Uterus (tissue), 2 donors: ENCODE data around the gene MOB3B.

Experiments used
- POLR2A ChIP-seq, 2 donors: fragments of 450-650 bp; IDR thresholded peaks; one replicate each; pipeline ENCODE4 v1.6.1; 2016; ENCODE audit warnings: antibody characterized with exemption in 2 of 2, mild to moderate bottlenecking in 1 of 2, moderate library complexity in 1 of 2
- TF ChIP-seq, protein P1 (sequence below), 4 experiments: fragments of 200-600 bp in 2 of 4; fragments of 450-650 bp in 2 of 4; sonication (generic) in 2 of 4; IDR thresholded peaks; one replicate each; pipeline ENCODE4 v1.5.1; 2016 to 2019; ENCODE audit warnings: antibody characterized with exemption in 4 of 4, mild to moderate bottlenecking in 2 of 4, moderate library complexity in 1 of 4

GRCh38 chr9:27563738-27564430, 34.3 kb upstream of the MOB3B start:
- TF ChIP-seq, protein P1, sequence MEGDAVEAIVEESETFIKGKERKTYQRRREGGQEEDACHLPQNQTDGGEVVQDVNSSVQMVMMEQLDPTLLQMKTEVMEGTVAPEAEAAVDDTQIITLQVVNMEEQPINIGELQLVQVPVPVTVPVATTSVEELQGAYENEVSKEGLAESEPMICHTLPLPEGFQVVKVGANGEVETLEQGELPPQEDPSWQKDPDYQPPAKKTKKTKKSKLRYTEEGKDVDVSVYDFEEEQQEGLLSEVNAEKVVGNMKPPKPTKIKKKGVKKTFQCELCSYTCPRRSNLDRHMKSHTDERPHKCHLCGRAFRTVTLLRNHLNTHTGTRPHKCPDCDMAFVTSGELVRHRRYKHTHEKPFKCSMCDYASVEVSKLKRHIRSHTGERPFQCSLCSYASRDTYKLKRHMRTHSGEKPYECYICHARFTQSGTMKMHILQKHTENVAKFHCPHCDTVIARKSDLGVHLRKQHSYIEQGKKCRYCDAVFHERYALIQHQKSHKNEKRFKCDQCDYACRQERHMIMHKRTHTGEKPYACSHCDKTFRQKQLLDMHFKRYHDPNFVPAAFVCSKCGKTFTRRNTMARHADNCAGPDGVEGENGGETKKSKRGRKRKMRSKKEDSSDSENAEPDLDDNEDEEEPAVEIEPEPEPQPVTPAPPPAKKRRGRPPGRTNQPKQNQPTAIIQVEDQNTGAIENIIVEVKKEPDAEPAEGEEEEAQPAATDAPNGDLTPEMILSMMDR (IDR thresholded peaks at IDR 0.05), result no peak
- TF ChIP-seq POLR2A (IDR thresholded peaks at IDR 0.05), result no peak
